Esophagus muscularis mucosa (tissue), 3 donors: ENCODE results near the gene CCNY.

Source experiments
- CTCF ChIP-seq, 3 experiments: fragments of 200-600 bp in 2 of 3; fragments of 450-650 bp in 1 of 3; sonication (generic) in 2 of 3; IDR thresholded peaks; one replicate each; pipeline ENCODE4 v1.5.1; 2017 to 2019; ENCODE audit warnings: antibody characterized with exemption in 3 of 3, mild to moderate bottlenecking in 2 of 3, moderate library complexity in 1 of 3
- POLR2A ChIP-seq: fragments of 450-650 bp; IDR thresholded peaks from one replicate; pipeline ENCODE4 v1.6.1; 2017; ENCODE audit warnings: antibody characterized with exemption, moderate library complexity, mild to moderate bottlenecking, low read depth

GRCh38 chr10:35392482-35393228, 56.3 kb downstream of the CCNY start:
- TF ChIP-seq POLR2A, result no peak
- TF ChIP-seq CTCF (IDR thresholded peaks at IDR 0.05), result no peak
